KMS-11 (cell line): ENCODE data around the gene MAST4.
A peak's percentile ranks its signal among the peaks of the same experiment; 100 is the strongest.

Experiments used
- H2AFZ ChIP-seq: fragments of 200-600 bp; sonication (generic); 2 replicates; pipeline ENCODE4 v1.6.1; 2016; ENCODE audit warnings: antibody characterized with exemption, mixed run types, low read depth
- H3K27ac ChIP-seq: fragments of 200-600 bp; sonication (generic); 2 replicates; pipeline ENCODE4 v1.6.1; 2016; ENCODE audit warnings: mild to moderate bottlenecking, mixed run types
- H3K27me3 ChIP-seq: fragments of 200-600 bp; sonication (generic); 2 replicates; pipeline ENCODE4 v1.6.1; 2017; ENCODE audit warnings: mild to moderate bottlenecking, low read depth, mixed run types, moderate library complexity; ENCODE audit not compliant: insufficient read depth
- H3K36me3 ChIP-seq: fragments of 200-600 bp; sonication (generic); 2 replicates; pipeline ENCODE4 v1.6.1; 2017; ENCODE audit warnings: mild to moderate bottlenecking, mixed run types; ENCODE audit not compliant: insufficient read depth
- H3K4me1 ChIP-seq: fragments of 200-600 bp; sonication (generic); 2 replicates; pipeline ENCODE4 v1.6.1; 2016; ENCODE audit warnings: mild to moderate bottlenecking, low read depth, mixed run types; ENCODE audit not compliant: poor library complexity, severe bottlenecking
- H3K4me2 ChIP-seq: fragments of 200-600 bp; sonication (generic); 2 replicates; pipeline ENCODE4 v1.7.0; 2016; ENCODE audit warnings: mild to moderate bottlenecking, mixed run types
- H3K4me3 ChIP-seq: fragments of 200-600 bp; sonication (generic); IDR thresholded peaks from 2 replicates; pipeline ENCODE4 v1.6.1; 2017; ENCODE audit warnings: low read depth, low read length, mixed read lengths; ENCODE audit not compliant: insufficient read depth
- H3K79me2 ChIP-seq: fragments of 200-600 bp; sonication (generic); 2 replicates; pipeline ENCODE4 v1.6.1; 2016; ENCODE audit warnings: low read depth, mixed run types; ENCODE audit not compliant: insufficient read depth
- H3K9ac ChIP-seq: fragments of 200-600 bp; sonication (generic); 2 replicates; pipeline ENCODE4 v1.6.1; 2016; ENCODE audit warnings: mild to moderate bottlenecking, mixed run types
- H4K20me1 ChIP-seq: fragments of 200-600 bp; sonication (generic); 2 replicates; pipeline ENCODE4 v1.6.1; 2016; ENCODE audit warnings: mild to moderate bottlenecking, mixed run types; ENCODE audit not compliant: insufficient read depth
- TF ChIP-seq, protein P1 (sequence below): fragments of 200-600 bp; sonication (generic); conservative IDR thresholded peaks from 2 replicates; pipeline ENCODE4 v1.6.1; 2017; ENCODE audit warnings: low read depth, mild to moderate bottlenecking, antibody characterized with exemption, low read length, moderate library complexity, mixed read lengths

Gene MAST4

GRCh38 chr5:66587771-66588170 is 8.4 kb upstream of the MAST4 start:
- no peaks in the 10 kb centered on the region for H3K79me2 ChIP-seq
- no peak overlapping the region for H3K27ac ChIP-seq
- no peak overlapping the region for H3K4me3 ChIP-seq
- no peaks in the 10 kb centered on the region for H3K4me1 ChIP-seq
- TF ChIP-seq, protein P1, sequence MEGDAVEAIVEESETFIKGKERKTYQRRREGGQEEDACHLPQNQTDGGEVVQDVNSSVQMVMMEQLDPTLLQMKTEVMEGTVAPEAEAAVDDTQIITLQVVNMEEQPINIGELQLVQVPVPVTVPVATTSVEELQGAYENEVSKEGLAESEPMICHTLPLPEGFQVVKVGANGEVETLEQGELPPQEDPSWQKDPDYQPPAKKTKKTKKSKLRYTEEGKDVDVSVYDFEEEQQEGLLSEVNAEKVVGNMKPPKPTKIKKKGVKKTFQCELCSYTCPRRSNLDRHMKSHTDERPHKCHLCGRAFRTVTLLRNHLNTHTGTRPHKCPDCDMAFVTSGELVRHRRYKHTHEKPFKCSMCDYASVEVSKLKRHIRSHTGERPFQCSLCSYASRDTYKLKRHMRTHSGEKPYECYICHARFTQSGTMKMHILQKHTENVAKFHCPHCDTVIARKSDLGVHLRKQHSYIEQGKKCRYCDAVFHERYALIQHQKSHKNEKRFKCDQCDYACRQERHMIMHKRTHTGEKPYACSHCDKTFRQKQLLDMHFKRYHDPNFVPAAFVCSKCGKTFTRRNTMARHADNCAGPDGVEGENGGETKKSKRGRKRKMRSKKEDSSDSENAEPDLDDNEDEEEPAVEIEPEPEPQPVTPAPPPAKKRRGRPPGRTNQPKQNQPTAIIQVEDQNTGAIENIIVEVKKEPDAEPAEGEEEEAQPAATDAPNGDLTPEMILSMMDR, result no peak
- H3K9ac ChIP-seq, result no peak overlapping the region
- no peaks in the 10 kb centered on the region for H3K36me3 ChIP-seq
- H2AFZ ChIP-seq, result no peak overlapping the region
- H4K20me1 ChIP-seq, result no peaks in the 10 kb centered on the region
- H3K4me2 ChIP-seq, result no peak overlapping the region
- H3K27me3 ChIP-seq, result no peaks in the 10 kb centered on the region

GRCh38 chr5:66596636-66597182 is 516 bp downstream of the MAST4 start:
- H3K4me1 ChIP-seq, result peaks cover 10% of the 10 kb centered on the region
- H3K4me2 ChIP-seq, result peak overlapping the region; percentile 76
- H3K9ac ChIP-seq, result peak overlapping the region; percentile 33; the same call in 1 of the 2 replicates
- no peak overlapping the region for H3K27ac ChIP-seq
- H2AFZ ChIP-seq, result peak overlapping the region; percentile 99
- no peaks in the 10 kb centered on the region for H3K27me3 ChIP-seq
- H3K4me3 ChIP-seq, result no peak overlapping the region
- H3K36me3 ChIP-seq, result no peaks in the 10 kb centered on the region
- TF ChIP-seq, protein P1, result no peak
- no peaks in the 10 kb centered on the region for H4K20me1 ChIP-seq
- no peaks in the 10 kb centered on the region for H3K79me2 ChIP-seq

DNA sequence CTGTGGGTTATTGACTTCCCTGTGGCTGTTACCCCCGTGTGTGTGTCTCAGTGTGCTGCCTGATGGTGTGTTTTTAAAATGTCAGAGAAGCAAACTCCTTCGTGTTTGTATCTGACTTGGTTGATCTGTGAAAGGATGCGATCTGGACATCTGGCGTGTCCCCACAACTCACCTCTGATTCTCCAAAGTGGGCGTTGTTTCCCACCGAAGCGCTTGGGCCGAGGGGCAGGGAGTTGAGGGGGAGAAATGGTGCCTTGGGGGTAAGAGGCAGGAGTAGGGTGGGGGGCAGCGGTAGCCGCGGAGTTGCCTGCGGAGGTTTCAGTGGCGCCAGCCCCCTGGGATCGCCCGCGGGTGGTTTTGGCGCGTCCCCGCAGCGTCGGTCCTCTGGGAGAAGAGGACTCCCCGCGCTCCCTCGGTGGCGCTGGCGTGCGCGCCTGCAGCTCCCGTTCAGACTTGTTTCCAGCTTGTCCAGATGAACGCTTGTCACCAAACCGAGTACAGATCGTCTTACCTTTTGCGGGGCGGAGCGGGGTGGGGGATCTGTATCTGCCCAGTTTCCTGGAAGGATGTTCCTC is 1.1 kb downstream of the MAST4 start:
- Histone ChIP-seq H3K36me3 (no peaks in the 10 kb centered on the region), H4K20me1 (no peaks in the 10 kb centered on the region), H3K27ac (no peak overlapping the region), H3K4me2 (peak overlapping the region; percentile 76), H3K4me1 (peaks cover 10% of the 10 kb centered on the region), H3K4me3 (no peak overlapping the region), H3K9ac (0 out of 2 replicates have a peak overlapping the region, but pooled peaks have one; percentile 33), H2AFZ (peak overlapping the region; percentile 99), H3K27me3 (no peaks in the 10 kb centered on the region), H3K79me2 (no peaks in the 10 kb centered on the region)
- TF ChIP-seq, protein P1, result no peak

DNA sequence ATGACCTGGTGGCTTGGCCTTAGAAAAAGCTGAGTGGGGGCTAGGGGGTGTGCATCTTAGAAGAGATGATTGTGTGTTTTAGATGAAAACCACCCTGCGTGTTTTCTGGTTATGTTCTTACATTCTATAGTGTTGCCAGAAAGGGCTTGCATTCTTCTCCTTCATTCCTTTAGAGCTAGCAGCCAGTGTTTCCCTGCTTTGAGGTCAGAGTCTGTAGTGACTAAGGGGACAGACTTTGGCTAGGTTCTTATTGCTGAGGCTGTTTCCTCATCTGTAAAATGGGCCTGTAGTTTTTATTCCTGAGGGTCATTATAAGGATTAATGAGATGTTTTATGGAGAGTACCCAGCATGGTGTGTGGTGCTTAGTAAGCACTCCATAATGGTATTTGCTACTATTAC is 6.4 kb downstream of the MAST4 start:
- TF ChIP-seq, protein P1, result no peak
- no peak overlapping the region for H3K4me2 ChIP-seq
- peaks cover 6% of the 10 kb centered on the region for H3K4me1 ChIP-seq
- H3K9ac ChIP-seq, result no peak overlapping the region
- no peaks in the 10 kb centered on the region for H3K36me3 ChIP-seq
- no peak overlapping the region for H2AFZ ChIP-seq
- no peak overlapping the region for H3K4me3 ChIP-seq
- no peak overlapping the region for H3K27ac ChIP-seq
- no peaks in the 10 kb centered on the region for H3K27me3 ChIP-seq
- H4K20me1 ChIP-seq, result no peaks in the 10 kb centered on the region
- no peaks in the 10 kb centered on the region for H3K79me2 ChIP-seq
